Tibial nerve (tissue), 4 donors: ENCODE measurements around the gene ERGIC2. TPM values are rescaled to one million over a fixed set of nuclear protein-coding genes. Genes with fewer than 3 reads are reported as not detected.

ENCODE experiments used
- DNase-seq, 2 donors: peaks; one replicate each; pipeline ENCODE4 v3.0.0-alpha.2; 2019; ENCODE audit warnings: low spot score in 2 of 2
- H3K27ac ChIP-seq, 4 donors: fragments of 200-600 bp; sonication (generic) in 3 of 4; one replicate each; pipeline ENCODE4 v1.5.1; 2017 to 2019; ENCODE audit warnings: mild to moderate bottlenecking in 1 of 4
- H3K27me3 ChIP-seq, 2 donors: fragments of 200-600 bp; sonication (generic) in 1 of 2; one replicate each; pipeline versions ENCODE4 v1.5.1 to v1.6.0; 2017 to 2019
- H3K36me3 ChIP-seq, 3 donors: fragments of 200-600 bp; sonication (generic); one replicate each; pipeline ENCODE4 v1.5.1; 2018 to 2019
- H3K4me1 ChIP-seq, 4 donors: fragments of 200-600 bp; sonication (generic) in 3 of 4; one replicate each; pipeline ENCODE4 v1.5.1; 2017 to 2019
- H3K4me3 ChIP-seq, 4 donors: fragments of 200-600 bp; sonication (generic) in 3 of 4; one replicate each; pipeline ENCODE4 v1.5.1; 2017 to 2019; ENCODE audit warnings: mild to moderate bottlenecking in 1 of 4, moderate library complexity in 1 of 4
- H3K9me3 ChIP-seq, 4 donors: fragments of 200-600 bp; sonication (generic) in 3 of 4; one replicate each; pipeline ENCODE4 v1.5.1; 2017 to 2019
- EP300 ChIP-seq, 2 donors: sonication (generic); formaldehyde crosslinking; IDR thresholded peaks; one replicate each; pipeline ENCODE4 v1.6.1; 2017; ENCODE audit warnings: antibody characterized with exemption in 2 of 2, mild to moderate bottlenecking in 1 of 2
- POLR2A ChIP-seq, 2 donors: fragments of 450-650 bp; IDR thresholded peaks; one replicate each; pipeline ENCODE4 v1.6.1; 2017; ENCODE audit warnings: antibody characterized with exemption in 2 of 2, mild to moderate bottlenecking in 2 of 2, moderate library complexity in 2 of 2
- WGBS, 2 donors: methylation state at CpG; one replicate each; pipeline ENCODE4 v1.1.5; 2018; 5-methylcytosine and 5-hydroxymethylcytosine counted together
- total RNA-seq, 4 donors: library from RNA; depleted of rRNA; stranded (reverse); fragments of >200 nt; gene quantifications; one replicate each; pipeline ENCODE4 v1.1.0, GENCODE V29; 2016
- TF ChIP-seq, protein P1 (sequence below), 5 experiments: fragments of 200-600 bp in 3 of 5; fragments of 450-650 bp in 2 of 5; sonication (generic) in 3 of 5; IDR thresholded peaks; one replicate each; pipeline ENCODE4 v1.5.1; 2016 to 2019; ENCODE audit warnings: antibody characterized with exemption in 5 of 5, mild to moderate bottlenecking in 3 of 5, moderate library complexity in 2 of 5

Gene ERGIC2
- total RNA-seq, 4 donors from 2014 or later, result 20.7 to 41.1 (median 28.7) TPM

DNA sequence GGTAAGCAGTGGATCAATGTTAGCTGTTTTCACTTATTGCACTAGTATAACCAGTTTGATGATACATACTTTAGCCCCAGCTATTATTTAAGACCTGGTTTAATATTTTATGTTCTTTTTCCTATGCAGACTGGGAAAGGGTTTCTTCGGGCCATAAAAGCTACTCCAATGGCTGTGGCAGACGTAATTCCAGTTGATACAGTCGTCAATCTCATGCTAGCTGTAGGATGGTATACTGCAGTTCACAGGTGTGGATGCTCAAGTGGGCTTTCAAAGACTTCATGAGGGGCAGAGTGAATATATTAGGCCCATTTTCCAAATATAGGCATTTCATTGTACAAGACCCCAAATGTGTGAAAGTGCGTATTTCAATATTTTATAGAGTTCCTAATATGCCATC is 70.1 kb downstream of the ERGIC2 start:
- WGBS, 2 donors, result 87 to 89% methylated on average over 4 of the region's 4 CpGs
- H3K27me3 ChIP-seq, result no peaks in the 10 kb centered on the region

GRCh38 chr12:29309320-29309902 is 71.6 kb downstream of the ERGIC2 start:
- TF ChIP-seq, protein P1, sequence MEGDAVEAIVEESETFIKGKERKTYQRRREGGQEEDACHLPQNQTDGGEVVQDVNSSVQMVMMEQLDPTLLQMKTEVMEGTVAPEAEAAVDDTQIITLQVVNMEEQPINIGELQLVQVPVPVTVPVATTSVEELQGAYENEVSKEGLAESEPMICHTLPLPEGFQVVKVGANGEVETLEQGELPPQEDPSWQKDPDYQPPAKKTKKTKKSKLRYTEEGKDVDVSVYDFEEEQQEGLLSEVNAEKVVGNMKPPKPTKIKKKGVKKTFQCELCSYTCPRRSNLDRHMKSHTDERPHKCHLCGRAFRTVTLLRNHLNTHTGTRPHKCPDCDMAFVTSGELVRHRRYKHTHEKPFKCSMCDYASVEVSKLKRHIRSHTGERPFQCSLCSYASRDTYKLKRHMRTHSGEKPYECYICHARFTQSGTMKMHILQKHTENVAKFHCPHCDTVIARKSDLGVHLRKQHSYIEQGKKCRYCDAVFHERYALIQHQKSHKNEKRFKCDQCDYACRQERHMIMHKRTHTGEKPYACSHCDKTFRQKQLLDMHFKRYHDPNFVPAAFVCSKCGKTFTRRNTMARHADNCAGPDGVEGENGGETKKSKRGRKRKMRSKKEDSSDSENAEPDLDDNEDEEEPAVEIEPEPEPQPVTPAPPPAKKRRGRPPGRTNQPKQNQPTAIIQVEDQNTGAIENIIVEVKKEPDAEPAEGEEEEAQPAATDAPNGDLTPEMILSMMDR (IDR thresholded peaks at IDR 0.05), result peak in 3 of 5 experiments; percentile 12 to 26 (median 13)
- no peak for TF ChIP-seq EP300 (IDR thresholded peaks at IDR 0.05)
- Histone ChIP-seq H3K27me3 (no peaks in the 10 kb centered on the region), H3K9me3 (no peaks in the 10 kb centered on the region), H3K36me3 (no peaks in the 10 kb centered on the region), H3K4me3 (no peak overlapping the region), H3K27ac (no peak overlapping the region), H3K4me1 (no peaks in the 10 kb centered on the region)
- 62 to 84% methylated on average over 4 of the region's 4 CpGs for WGBS, 2 donors
- no peak for DNase-seq

More for the DNA sequence above, 70.1 kb downstream of the ERGIC2 start:
- H3K4me1 ChIP-seq, result no peaks in the 10 kb centered on the region
- H3K4me3 ChIP-seq, result no peak overlapping the region
- no peak for DNase-seq
- no peaks in the 10 kb centered on the region for H3K36me3 ChIP-seq
- H3K27ac ChIP-seq, result no peak overlapping the region
- TF ChIP-seq, protein P1 (IDR thresholded peaks at IDR 0.05), result no peak
- TF ChIP-seq EP300 (IDR thresholded peaks at IDR 0.05) (no peak), POLR2A (IDR thresholded peaks at IDR 0.05) (no peak)
- H3K9me3 ChIP-seq, result no peaks in the 10 kb centered on the region

DNA sequence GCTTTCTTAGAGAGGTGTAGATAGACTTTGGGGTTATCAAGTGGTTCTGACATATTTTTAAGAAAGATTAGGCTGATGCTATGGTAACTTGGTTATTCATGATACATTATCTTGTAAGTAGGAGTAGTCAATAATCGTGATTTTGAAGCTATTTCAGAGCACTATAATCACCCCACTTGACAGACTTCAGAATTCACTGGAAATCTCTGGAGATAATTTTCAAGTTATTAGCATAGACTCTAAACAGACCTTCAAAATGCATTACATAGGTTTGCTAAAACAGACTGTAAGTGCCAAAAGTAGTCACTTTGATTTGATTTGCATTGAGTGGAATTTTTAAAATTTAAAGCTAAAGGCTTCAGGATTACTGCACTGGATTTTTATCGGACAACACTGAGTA is 74.3 kb downstream of the ERGIC2 start:
- WGBS, 2 donors, result 84 to 96% methylated on average over 2 of the region's 2 CpGs
- Histone ChIP-seq H3K4me1 (no peaks in the 10 kb centered on the region), H3K4me3 (no peak overlapping the region), H3K36me3 (no peaks in the 10 kb centered on the region), H3K27me3 (no peaks in the 10 kb centered on the region), H3K27ac (no peak overlapping the region), H3K9me3 (no peaks in the 10 kb centered on the region)
- no peak for TF ChIP-seq POLR2A (IDR thresholded peaks at IDR 0.05)
- TF ChIP-seq EP300 (IDR thresholded peaks at IDR 0.05), result no peak
- TF ChIP-seq, protein P1 (IDR thresholded peaks at IDR 0.05), result no peak
- no peak for DNase-seq

GRCh38 chr12:29306266-29306665 is 74.7 kb downstream of the ERGIC2 start:
- Histone ChIP-seq H3K36me3 (no peaks in the 10 kb centered on the region), H3K27me3 (no peaks in the 10 kb centered on the region), H3K4me1 (no peaks in the 10 kb centered on the region), H3K9me3 (no peaks in the 10 kb centered on the region), H3K4me3 (no peak overlapping the region), H3K27ac (no peak overlapping the region)
- TF ChIP-seq, protein P1 (IDR thresholded peaks at IDR 0.05), result no peak
- TF ChIP-seq EP300 (IDR thresholded peaks at IDR 0.05) (no peak), POLR2A (IDR thresholded peaks at IDR 0.05) (no peak)
- WGBS, 2 donors, result 50 to 97% methylated on average over 2 of the region's 2 CpGs
- no peak for DNase-seq

- Histone ChIP-seq H3K4me1 (no peaks in the 10 kb centered on the region), H3K4me3 (no peak overlapping the region), H3K27me3 (no peaks in the 10 kb centered on the region), H3K9me3 (no peaks in the 10 kb centered on the region), H3K27ac (no peak overlapping the region), H3K36me3 (no peaks in the 10 kb centered on the region)
- DNase-seq, result no peak
- TF ChIP-seq POLR2A (IDR thresholded peaks at IDR 0.05), result no peak
- TF ChIP-seq, protein P1 (IDR thresholded peaks at IDR 0.05), result no peak
- TF ChIP-seq EP300 (IDR thresholded peaks at IDR 0.05), result no peak
Measured at GRCh38 chr12:29304388-29304787, 76.6 kb downstream of the ERGIC2 start.
